Hepatocyte (in vitro differentiated cells): ENCODE measurements around the gene FNIP2.

Source experiments
- EZH2 ChIP-seq: fragments of 200-600 bp; sonication (generic); IDR thresholded peaks from 2 replicates; pipeline ENCODE4 v1.6.1; 2016; ENCODE audit warnings: antibody characterized with exemption, mild to moderate bottlenecking, borderline replicate concordance
- EZH2phosphoT487 ChIP-seq: fragments of 200-600 bp; sonication (generic); IDR thresholded peaks from one replicate; pipeline ENCODE4 v1.6.1; 2018; ENCODE audit warnings: antibody characterized with exemption, mild to moderate bottlenecking, low read depth, moderate library complexity; ENCODE audit not compliant: unreplicated experiment, severe bottlenecking
- TF ChIP-seq, protein P1 (sequence below): fragments of 200-600 bp; sonication (generic); IDR thresholded peaks from 2 replicates; pipeline ENCODE4 v1.5.1; 2016; ENCODE audit warnings: antibody characterized with exemption, mild to moderate bottlenecking; ENCODE audit not compliant: poor library complexity

- TF ChIP-seq, protein P1, sequence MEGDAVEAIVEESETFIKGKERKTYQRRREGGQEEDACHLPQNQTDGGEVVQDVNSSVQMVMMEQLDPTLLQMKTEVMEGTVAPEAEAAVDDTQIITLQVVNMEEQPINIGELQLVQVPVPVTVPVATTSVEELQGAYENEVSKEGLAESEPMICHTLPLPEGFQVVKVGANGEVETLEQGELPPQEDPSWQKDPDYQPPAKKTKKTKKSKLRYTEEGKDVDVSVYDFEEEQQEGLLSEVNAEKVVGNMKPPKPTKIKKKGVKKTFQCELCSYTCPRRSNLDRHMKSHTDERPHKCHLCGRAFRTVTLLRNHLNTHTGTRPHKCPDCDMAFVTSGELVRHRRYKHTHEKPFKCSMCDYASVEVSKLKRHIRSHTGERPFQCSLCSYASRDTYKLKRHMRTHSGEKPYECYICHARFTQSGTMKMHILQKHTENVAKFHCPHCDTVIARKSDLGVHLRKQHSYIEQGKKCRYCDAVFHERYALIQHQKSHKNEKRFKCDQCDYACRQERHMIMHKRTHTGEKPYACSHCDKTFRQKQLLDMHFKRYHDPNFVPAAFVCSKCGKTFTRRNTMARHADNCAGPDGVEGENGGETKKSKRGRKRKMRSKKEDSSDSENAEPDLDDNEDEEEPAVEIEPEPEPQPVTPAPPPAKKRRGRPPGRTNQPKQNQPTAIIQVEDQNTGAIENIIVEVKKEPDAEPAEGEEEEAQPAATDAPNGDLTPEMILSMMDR, result no peak
- TF ChIP-seq EZH2phosphoT487 (no peak), EZH2 (no peak)
Measured at GRCh38 chr4:158775091-158775651, 6.3 kb downstream of the FNIP2 start.
